Activated CD8-positive, alpha-beta memory T cell treated with anti-CD3 and anti-CD28 coated beads, Interleukin-2, amount 50 U/mL, for 48 hours (primary cell): ENCODE results near the gene CPSF4.
A peak's percentile ranks its signal among the peaks of the same experiment; 100 is the strongest.

Experiments
- DNase-seq: peaks from one replicate; pipeline ENCODE4 v3.0.0-alpha.2; 2020

The CPSF4 gene

GRCh38 chr7:99449326-99449725, 10.6 kb downstream of the CPSF4 start:
- no peak for DNase-seq

- no peak for DNase-seq
These were observed 13.2 kb downstream of the CPSF4 start for GRCh38 chr7:99451936-99452335.

GRCh38 chr7:99452541-99452940, 13.8 kb downstream of the CPSF4 start:
- DNase-seq: no peak

- DNase-seq: no peak
These were observed 14.4 kb downstream of the CPSF4 start for GRCh38 chr7:99453105-99453504.

- no peak for DNase-seq
These were observed 17.1 kb downstream of the CPSF4 start for GRCh38 chr7:99455874-99456273.

DNA sequence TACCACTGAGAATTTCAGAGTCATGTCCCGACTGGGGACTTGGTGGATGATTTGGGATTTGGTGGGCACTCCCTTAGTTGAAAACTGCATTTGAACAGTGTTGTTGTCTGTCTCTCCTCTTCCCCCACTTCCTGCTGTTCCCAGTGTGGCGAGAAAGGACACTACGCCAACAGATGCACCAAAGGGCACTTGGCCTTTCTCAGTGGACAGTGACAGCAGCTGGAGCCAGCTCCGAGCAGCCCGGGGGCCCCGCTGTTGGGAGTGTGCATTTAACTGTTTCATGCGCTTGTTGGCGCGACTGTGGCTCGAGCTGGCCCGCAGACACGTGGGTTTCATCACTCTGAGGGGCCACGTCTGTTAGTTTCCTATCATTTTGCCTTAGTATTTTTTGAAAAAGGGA, 17.5 kb downstream of the CPSF4 start:
- no peak for DNase-seq

- no peak for DNase-seq
These were observed 18.4 kb downstream of the CPSF4 start for GRCh38 chr7:99457050-99457649.

DNA sequence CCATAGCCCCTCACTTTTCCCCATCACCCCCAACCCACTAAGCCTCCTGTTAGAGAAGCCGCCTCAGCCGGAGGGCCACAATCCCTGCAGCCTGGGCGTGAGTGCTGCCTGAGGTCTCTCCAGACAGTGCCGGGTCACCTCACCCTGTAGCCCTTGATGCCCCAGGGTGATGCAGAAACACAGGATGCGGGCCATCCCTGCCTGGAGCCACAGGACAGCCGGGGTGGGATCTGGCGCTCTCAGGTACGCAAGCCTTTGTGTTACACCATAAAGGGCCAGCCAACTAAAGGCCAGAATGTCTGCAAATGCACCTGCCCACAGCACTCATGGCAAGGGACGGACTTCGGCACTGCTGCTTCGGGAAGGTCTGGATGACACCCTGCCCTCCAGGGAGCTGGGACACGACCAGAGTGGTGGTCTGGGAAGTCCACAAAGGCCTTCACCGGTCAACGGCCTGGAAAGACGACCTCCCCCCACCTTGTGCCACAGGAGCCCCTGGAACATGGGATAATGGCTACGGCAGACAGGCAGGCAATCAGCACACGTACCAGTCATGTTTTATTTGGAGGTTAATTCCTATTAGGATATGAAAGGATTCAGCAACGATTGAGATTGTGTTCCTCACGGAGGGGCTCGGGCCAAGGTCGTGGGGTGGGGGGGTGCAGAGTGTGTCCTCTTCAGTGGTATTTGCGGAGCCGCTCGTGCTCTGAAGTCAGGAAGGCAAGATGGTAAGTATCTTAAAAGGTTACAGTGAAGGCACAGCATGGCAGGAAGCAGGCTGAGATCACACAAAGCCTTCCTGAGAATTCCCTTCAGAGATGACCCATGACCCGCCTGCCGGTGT, 19.1 kb downstream of the CPSF4 start:
- DNase-seq: no peak

GRCh38 chr7:99459087-99459486, 20.3 kb downstream of the CPSF4 start:
- peak; percentile 69 for DNase-seq

DNA sequence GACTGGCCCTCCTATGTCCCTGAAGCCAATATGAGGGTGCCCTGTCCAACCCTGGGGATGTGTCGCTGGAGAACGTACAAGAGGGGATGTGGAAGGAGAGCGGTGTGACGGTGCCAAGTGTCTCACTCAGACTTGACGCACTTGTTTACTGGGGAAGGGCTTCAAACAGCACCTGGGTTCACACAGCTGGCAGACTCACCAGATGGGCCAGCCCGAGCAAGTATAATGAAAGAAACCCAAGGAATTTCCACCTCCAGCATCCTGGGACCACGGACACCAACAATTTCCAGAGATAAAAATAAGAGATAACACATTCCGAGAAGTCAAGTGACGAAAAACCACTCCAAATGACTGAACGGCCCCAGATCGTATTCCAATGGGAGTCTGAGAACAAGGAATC, 21.9 kb downstream of the CPSF4 start:
- no peak for DNase-seq

DNA sequence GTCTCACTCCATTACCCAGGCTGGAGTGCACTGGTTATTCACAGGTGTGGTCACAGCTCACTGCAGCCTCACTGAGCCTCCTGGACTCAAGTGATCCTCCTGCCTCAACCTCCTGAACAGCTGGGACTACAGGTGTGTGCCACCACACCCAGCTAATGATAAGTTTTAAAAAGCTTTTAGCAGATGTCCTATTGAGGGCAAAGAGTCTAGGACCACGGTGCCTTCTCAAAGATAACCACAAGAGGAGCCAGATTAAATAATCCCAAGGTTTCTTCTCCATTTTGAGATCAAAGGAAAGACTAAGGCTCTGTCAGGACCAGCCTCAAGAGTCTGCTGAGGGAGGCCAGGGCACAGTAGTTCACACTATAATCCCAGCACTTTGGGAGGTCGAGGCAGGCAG, 22.5 kb downstream of the CPSF4 start:
- DNase-seq: no peak

DNA sequence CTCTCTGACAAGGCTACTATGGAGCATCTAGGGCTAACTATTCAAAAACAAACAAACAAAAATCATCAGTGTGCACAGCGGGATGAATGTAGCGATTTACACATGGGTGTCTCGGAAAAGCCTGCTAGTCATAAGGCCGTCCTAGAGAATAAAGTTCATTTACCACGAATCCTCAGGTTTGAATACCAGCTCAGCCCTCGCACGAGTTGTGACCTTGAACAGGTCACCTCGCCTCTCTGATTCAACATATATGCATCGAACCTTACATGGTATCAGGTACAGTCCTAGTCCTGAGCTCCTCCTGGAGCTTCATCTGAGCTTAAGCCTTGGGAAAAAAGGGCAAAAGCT, 26.7 kb downstream of the CPSF4 start:
- no peak for DNase-seq

GRCh38 chr7:99468336-99468918, 29.7 kb downstream of the CPSF4 start:
- no peak for DNase-seq

DNA sequence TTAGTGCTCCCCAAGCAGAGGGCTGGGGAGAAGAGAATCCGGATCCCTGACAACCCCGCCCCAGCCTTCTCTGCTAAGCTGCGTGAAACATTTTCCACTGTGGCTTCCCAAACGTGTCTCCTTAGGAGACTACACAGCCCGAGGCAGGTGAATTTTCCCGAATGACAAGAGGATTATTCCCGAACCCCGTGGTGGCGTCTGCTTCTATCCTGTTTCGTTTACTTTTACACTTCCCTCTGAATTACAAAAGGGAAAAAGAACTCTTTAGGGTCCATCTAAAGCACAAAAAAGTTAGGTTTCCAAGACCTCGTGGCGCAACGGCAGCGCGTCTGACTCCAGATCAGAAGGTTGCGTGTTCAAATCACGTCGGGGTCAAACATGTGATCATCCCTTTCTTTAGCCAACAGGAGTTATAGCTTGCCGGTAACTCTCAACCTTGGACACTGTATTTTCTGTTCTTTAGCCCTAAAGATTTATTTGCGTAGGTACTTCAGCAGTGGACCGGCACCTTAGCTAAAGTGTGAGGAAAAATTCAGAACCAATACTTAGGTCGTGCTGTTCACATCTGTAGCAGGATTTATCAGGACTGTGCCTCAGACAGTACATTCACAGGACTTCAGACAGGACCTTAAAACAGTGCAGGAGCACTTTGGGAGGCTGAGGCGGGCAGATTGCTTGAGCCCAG, 30.8 kb downstream of the CPSF4 start:
- DNase-seq: no peak

- DNase-seq: peak; percentile 98
These were observed 34.0 kb downstream of the CPSF4 start, which contains the start of gene ZNF789 for GRCh38 chr7:99472561-99473314. Gene ZNF789, plus strand, starts transcription at chr7:99472890. Its CDS starts 3,567 bp downstream, at chr7:99476457.

DNA sequence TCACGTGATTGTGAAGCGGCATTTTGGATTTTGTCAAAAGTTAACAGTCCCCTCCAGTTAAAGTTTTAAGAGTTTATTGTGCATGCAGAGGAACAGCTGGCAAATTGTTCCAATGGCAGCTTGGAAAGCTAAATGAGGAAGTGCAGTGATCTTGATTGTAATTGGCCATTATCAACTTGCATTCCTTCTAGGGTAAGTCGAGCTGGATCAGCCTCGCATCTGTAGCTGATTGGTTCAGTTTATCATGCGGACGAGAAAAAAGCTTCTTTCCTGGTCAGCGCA, 34.5 kb downstream of the CPSF4 start:
- DNase-seq: no peak

GRCh38 chr7:99476107-99476506, 37.4 kb downstream of the CPSF4 start:
- DNase-seq: no peak

GRCh38 chr7:99478464-99479440, 40.0 kb downstream of the CPSF4 start:
- DNase-seq: no peak

DNA sequence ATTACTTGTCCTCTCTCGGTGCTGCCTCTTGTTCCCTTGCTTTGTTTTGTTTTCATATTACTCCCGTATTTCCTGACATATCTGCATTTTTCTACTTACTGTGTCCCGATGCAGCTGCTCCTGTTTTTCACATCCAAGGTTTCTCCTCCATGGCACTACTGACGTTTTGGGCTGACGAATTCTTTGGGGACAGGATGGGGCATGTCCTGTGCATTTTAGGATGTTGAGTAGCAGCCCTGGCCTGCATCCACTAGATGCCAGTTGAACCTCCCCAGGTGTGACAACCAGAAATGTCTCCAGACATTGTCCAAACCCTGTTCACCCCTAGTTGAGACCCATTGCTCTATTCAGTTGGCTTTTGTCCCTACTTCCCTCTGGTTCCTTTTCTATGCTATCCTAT, 46.4 kb downstream of the CPSF4 start:
- no peak for DNase-seq

- no peak for DNase-seq
These were observed 50.5 kb downstream of the CPSF4 start for GRCh38 chr7:99489235-99489634.

GRCh38 chr7:99490878-99491277, 52.1 kb downstream of the CPSF4 start:
- DNase-seq: no peak

- no peak for DNase-seq
These were observed 55.1 kb downstream of the CPSF4 start for GRCh38 chr7:99493823-99494222.
